NCI-H460 (cell line): ENCODE data around the gene HOXD3. TPM values are rescaled to one million over a fixed set of nuclear protein-coding genes. Genes with fewer than 3 reads are reported as not detected.

ENCODE experiments used
- DNase-seq: peaks from one replicate; pipeline ENCODE4 v3.0.0-alpha.2; 2016; ENCODE audit warnings: low read depth; ENCODE audit errors: extremely low read depth
- polyA plus RNA-seq: library from polyadenylated mRNA; depleted of rRNA; stranded (reverse); fragments of >200 nt; gene quantifications from 2 replicates; pipeline ENCODE4 v1.2.3, GENCODE V29; 2014; cell fraction: nucleus; rRNA removed
- total RNA-seq: library from RNA; depleted of rRNA; stranded (reverse); fragments of >200 nt; shearing (Covaris generic); gene quantifications from 2 replicates; pipeline ENCODE4 v1.2.3, GENCODE V29; 2014; rRNA removed

HOXD3 gene
- total RNA-seq, result not detected in 2 replicates
- not detected in 2 replicates for polyA plus RNA-seq

- no peak for DNase-seq
Measured at GRCh38 chr2:176156807-176157498, at the start of gene HOXD3. HOXD3 (plus strand) TSS chr2:176157307; CDS start chr2:176169115, 11,808 bp downstream.

GRCh38 chr2:176107731-176108181 is 49.4 kb upstream of the HOXD3 start:
- DNase-seq, result no peak

GRCh38 chr2:176109192-176109901 is 47.8 kb upstream of the HOXD3 start:
- DNase-seq, result no peak

- DNase-seq, result no peak
Measured at GRCh38 chr2:176109946-176110345, 47.2 kb upstream of the HOXD3 start.

GRCh38 chr2:176110415-176111308 is 46.4 kb upstream of the HOXD3 start:
- DNase-seq, result no peak

GRCh38 chr2:176111309-176111663 is 45.8 kb upstream of the HOXD3 start:
- peak; percentile 55 for DNase-seq

GRCh38 chr2:176111846-176112374 is 45.2 kb upstream of the HOXD3 start:
- no peak for DNase-seq

GRCh38 chr2:176112375-176113302 is 44.5 kb upstream of the HOXD3 start:
- no peak for DNase-seq

GRCh38 chr2:176114120-176114929 is 42.8 kb upstream of the HOXD3 start:
- no peak for DNase-seq

GRCh38 chr2:176114930-176115625 is 42.0 kb upstream of the HOXD3 start:
- no peak for DNase-seq

GRCh38 chr2:176115883-176116813 is 41.0 kb upstream of the HOXD3 start, which contains the start of gene HOXD10:
HOXD10 (plus strand) TSS chr2:176116778; CDS start chr2:176116834, 56 bp downstream.
- no peak for DNase-seq

- no peak for DNase-seq
Measured at GRCh38 chr2:176117162-176117822, 39.8 kb upstream of the HOXD3 start.

- DNase-seq, result no peak
Measured at GRCh38 chr2:176117823-176118371, 39.2 kb upstream of the HOXD3 start.

- peak; percentile 72 for DNase-seq
Measured at GRCh38 chr2:176118601-176119339, 38.3 kb upstream of the HOXD3 start.
